GM21390 (cell line): ENCODE results near the gene PRR23E.

Source experiments
- ATAC-seq: cut with Tn5 transposase; IDR thresholded peaks from one replicate; pipeline ENCODE4 v1.9.1; 2021; ENCODE audit not compliant: unreplicated experiment

PRR23E gene

GRCh38 chr3:127192576-127193232 lies at the start of gene PRR23E:
Gene PRR23E, plus strand, starts transcription at chr3:127193131. Its CDS starts 3,555 bp downstream, at chr3:127196686.
- no peak for ATAC-seq

DNA sequence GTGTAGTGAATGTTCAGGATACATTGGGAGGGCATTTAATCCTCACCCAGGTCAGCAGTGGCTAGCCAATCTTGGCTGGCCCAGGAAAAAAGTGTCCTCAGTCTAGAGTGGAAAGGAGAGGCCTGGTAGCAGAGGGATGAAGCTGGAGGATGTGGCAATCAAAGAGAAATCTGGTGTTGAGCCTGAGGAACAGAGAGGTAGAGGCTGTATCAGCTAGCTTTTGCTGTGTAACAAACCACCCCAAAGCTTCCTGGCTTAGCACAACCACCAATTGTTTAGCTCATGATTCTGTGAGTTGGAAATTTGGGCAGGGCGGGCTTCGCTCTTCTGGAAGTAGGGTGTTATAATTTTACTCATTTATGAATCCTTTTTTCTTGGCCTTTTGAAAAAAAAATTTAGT lies 49.8 kb upstream of the PRR23E start:
- no peak for ATAC-seq

DNA sequence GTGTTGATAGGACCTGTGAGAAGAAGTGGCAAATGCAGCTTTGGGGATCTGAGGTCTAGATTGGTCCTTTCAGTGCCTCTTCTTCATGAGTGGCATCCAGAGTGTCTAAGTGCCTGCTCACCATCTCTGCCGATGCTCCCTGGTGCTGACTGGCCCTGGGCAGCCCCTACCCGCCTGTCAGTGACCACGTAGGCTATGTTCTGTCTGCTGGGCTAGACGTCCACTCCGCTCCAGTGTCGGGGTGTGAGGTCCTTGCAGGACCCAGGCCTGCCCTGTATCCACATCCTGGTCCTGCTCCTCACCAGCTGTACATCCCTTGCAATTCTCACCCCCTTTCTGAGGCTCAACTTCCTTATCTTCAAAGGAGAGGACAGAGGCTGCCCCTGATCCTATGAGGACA lies 48.3 kb upstream of the PRR23E start:
- no peak for ATAC-seq

DNA sequence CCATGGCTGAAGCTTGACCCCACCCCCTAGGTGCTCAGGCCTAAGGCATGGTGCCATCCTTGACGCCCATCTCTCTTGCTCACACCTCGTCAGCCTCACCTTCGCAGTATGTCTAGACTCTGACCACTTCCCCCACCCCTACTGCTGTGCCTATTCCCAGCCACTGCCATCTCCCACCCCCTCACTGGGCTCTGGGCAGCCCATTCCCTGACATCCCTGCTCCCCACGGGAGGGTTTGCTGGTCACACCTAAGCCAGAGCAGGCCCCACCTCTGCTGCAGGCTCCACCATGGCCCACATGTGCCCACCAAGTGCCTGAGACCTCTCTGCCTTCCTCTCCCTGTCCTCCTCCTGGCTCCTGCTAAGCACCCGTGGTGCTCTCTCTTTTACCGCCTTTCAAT lies 47.7 kb upstream of the PRR23E start:
- ATAC-seq = no peak

DNA sequence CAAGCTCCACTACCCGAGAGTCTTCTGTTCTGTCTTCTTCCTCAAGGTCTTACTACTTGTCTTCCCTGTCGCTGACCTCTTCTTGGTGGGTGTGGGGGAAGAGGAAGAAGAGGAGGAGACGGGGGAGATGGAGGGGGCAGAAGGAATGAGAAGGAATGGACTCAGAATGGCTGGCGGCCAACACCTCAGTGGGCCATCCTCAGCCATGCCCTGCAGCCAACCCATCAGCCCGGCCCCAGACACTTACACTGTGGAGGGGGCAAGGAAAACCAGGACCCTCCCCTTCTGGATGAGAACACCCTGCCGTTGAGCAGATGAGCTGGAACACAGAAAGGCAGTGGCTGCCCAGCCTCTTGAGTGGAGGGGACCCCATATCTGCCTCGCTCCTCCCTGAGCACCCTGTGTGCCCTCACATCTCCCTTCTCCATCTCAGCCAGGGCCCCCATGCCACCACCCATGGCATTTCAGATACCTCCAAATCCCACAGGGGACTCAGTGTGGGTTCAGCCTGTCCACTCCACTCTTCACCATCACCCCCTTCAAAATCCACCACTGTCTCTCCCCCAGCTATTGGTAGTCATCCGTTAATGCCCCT lies 45.5 kb upstream of the PRR23E start:
- no peak for ATAC-seq

DNA sequence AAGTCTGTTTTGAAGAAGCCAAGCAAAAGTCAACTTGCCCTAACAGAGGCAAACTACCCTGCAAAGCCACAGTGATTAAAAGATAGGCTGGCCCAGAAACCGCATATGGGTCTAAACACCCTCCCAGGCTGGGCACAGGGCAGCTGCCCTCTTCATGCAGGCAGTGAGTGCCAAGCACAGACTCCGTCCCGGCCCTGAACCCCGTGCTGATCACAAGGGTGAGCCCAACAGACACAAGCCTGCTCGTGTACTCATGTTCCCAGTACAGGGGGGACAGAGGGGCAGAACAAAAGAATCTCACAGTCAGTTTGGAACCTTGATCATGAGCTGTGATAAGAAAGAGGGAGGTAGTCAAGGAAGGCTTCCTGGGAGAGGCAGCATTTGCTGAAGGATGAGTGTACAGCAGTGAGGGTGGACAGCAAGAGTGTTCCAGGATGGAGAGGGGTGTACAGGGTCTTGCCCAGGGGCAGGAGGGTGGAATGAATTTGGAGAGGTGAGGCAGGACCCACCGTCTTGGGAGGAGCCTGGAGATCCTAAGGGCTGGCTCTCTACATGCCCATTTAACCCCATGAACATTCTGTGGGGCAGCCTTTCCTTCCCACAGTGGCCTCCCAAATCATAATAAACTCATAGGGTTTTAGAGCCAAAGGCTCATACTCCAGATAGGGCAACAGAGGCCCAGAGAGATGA lies 43.2 kb upstream of the PRR23E start:
- no peak for ATAC-seq

- ATAC-seq = no peak
These were observed 42.2 kb upstream of the PRR23E start for GRCh38 chr3:127150513-127151250.

GRCh38 chr3:127151251-127151564 lies 41.7 kb upstream of the PRR23E start:
- no peak for ATAC-seq

DNA sequence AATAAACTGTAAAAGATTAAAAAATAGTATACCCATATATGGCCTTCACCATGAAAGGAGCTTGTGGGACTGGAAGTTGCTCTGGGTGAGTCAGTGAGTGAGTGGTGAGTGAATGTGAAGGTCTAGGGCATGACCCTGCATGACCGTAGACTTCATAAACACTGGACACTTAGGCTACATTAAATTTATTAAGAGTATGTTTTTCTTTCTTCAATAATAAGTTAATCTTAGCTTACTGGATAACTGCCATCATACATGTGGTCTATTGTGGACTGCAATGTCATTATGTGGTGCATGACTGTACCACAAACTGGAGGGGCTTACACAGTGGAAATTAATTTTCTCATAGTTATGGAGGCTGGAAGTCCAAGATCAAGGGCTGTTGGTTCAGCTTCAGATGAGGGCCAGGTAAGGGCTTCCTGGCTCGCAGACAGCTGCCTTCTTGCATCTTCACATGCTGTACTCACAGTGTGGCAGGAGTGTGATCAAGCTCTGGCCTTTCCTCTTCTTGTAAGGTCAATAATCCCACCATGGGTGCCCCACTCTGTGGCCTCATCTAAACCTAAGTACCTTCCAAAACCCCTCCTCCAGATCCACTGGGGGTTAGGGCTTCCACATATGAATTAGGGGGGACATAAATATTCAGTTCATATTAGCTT lies 40.8 kb upstream of the PRR23E start:
- ATAC-seq = no peak

- no peak for ATAC-seq
These were observed 40.0 kb upstream of the PRR23E start for GRCh38 chr3:127152684-127153505.

GRCh38 chr3:127153506-127153815 lies 39.5 kb upstream of the PRR23E start:
- no peak for ATAC-seq

DNA sequence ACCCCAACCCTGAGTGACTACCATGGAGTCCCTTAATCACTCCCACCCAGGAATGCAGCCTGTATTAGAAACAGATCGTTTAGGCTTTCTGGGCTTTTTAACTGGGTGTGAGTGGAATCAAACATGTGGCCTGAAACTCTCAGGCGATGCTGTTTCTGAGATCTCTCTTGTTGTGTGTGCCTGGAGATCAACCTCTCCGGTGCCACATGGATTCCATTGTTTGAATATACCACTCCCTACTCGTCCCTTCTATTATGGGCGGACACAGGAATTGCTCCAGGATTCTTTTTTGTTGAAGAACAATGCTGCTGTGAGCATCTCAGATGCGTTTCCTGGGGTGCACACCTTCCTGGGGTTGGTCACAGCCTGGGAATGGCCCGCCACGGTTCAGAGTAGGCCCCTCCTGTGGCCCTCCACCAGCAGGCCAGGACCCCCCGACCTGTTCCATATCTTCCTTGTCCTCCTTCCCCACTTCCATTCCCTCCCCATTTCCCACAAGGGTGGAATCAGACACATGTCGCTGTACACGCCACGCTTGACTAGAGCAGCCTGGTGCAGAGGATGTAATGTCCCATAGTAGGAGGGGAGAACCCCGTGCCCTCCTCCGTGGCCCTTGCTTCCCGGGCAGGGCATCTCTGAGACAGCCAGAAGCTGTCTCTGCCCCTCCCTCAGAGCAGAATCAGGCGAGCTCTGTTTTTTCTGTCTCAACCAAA lies 36.4 kb upstream of the PRR23E start:
- no peak for ATAC-seq

DNA sequence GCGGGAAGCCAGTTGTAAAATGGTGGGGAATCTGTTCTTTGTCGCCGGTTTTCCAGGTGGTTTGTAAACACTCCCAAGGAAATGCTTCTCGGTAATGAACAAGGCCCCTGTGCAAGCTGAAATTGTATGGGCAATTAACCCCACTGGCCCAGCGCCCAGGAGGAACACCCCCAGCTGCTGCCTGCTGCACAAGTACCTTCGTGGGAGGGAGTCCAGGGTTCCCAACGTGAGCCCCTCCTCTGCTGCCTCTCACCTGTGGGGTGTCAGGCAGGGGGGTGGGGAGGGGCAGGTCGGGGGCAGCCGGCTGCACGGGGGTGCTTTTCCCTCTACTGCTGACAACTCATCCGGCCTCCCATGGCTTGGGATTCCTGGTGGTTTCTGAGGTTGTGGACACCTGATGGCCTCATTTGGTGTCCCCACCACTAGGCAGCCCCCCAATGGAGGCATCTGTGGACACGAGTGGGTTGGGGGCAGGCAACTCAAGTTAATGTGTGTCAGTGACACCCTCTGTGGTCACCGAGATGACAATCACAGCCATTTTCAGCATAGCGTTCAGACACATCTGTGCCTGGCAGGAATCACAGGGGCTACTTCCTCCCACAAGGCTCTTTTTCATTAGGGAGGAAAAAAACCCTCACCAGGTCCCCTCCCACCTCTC lies 35.6 kb upstream of the PRR23E start:
- ATAC-seq = no peak

DNA sequence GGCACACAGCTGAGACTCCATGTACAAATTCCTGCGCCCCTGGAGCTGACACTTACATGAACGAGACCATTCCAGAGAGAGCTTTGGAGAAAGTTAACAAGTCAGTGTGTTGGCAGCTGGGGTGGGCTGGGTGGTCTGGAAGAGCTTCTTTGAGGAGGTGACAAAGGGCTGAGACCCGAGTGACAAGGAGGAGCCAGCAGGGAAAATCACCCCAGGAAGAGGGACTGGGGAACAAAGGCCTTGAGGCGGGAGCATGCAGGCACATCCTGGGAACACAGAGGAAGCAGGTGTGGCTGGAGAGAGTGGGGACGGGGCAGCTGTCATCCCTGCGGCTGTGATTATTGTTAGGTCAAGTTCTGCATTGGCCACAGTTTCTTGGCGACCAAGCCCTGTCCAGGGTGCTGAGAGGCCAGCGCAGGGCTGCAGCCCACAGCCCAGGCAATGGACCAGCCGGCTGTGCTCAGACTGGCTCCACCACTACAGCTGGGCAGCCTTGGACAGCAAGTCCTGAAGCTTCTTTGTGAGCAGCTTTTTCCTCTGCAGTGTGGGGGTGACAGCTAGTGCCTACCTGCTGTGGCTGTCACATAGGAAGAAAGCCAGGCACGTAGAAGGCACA lies 34.2 kb upstream of the PRR23E start:
- no peak for ATAC-seq

GRCh38 chr3:127159543-127159942 lies 33.4 kb upstream of the PRR23E start:
- no peak for ATAC-seq

GRCh38 chr3:127161236-127161635 lies 31.7 kb upstream of the PRR23E start:
- no peak for ATAC-seq

DNA sequence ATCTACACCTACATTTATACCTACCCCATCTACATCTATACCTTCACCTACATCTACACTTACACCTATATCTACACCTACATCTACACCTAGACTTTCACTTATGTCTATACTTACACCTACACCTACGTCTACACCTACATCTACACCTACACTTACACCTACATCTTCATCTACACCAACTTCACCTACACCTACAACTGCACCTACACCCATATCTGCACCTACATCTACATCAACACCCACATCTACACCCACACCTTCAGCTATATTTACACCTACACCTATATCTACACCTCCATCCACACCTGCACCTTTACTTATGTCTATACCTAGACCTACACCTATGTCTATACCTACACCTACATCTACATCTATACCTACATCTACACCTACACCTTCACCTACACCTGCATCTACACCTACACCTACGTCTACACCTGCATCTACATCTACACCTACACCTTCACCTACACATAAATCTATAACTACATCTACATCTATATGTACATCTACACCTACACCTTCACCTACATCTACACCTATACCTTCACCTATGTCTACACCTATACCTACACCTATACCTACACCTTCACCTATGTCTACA lies 30.9 kb upstream of the PRR23E start:
- no peak for ATAC-seq

DNA sequence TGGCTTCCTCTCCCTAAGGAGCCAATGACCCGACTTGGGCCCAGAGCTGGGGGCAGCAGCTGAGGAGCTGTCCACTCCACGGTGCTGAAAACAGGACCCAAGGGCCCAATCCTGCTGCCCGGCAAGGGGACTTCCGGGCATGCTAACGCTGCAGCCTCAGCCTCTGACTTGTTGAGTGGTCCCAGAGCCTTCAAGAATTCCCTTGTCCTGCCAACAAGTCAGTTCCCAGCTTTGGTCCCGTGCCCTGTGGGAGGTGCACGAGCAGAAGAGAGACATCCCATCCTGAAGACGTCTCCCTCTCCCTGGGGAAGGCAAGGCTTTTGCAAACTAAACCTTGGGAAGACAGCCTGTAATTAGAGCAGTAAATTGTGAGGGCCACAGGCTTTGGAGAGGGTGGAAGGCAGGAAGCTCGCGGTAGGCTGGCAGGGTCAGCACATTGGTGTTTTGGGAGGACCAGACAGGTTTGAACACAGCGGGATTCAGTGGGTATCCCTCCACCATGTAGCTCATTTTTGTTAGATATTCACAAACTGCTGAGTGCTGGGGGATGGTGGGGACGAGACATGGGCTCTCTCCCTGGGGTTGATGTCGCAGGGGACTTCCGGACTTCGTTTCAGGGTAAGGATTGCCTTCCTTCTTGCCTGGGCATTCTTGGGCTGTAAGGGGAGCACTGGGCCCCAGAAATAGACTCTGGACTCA lies 29.8 kb upstream of the PRR23E start:
- ATAC-seq = no peak
